IPS DF 6.9 (cell line): ENCODE measurements around the gene FLOT2.
"Not testable (repeated sequence)": the region's sequence is repeated elsewhere in the genome, so short reads cannot be mapped to it uniquely, and the experiment has no call there.

Experiments used
- DNase-seq: peaks from one replicate; pipeline ENCODE4 v3.0.0-alpha.2; 2013; ENCODE audit warnings: low read depth, low spot score
- H3K27ac ChIP-seq: one replicate; pipeline ENCODE4 v1.5.1; 2013; ENCODE audit warnings: low read length, control low read depth
- H3K27me3 ChIP-seq: 2 replicates; pipeline ENCODE4 v1.6.1; 2013; ENCODE audit warnings: mild to moderate bottlenecking, low read length; ENCODE audit not compliant: control insufficient read depth, insufficient read depth
- H3K36me3 ChIP-seq: 2 replicates; pipeline ENCODE4 v1.6.1; 2013; ENCODE audit warnings: low read length; ENCODE audit not compliant: control insufficient read depth, insufficient read depth
- H3K4me1 ChIP-seq: 2 replicates; pipeline ENCODE4 v1.6.1; 2013; ENCODE audit warnings: low read length; ENCODE audit not compliant: control insufficient read depth, insufficient read depth
- H3K4me3 ChIP-seq: 2 replicates; pipeline ENCODE4 v1.5.1; 2013; ENCODE audit warnings: mild to moderate bottlenecking, low read length
- H3K9me3 ChIP-seq: 2 replicates; pipeline ENCODE4 v1.6.1; 2013; ENCODE audit warnings: low read length, inconsistent platforms; ENCODE audit not compliant: control insufficient read depth, insufficient read depth
- WGBS: extraction: QIAGEN DNeasy Blood & Tissue Kit; methylation state at CpG from one replicate; pipeline ENCODE4 v1.1.7; 2013; ENCODE audit warnings: mixed read lengths, missing lambda C conversion rate; ENCODE audit not compliant: insufficient read length, insufficient coverage; 5-methylcytosine and 5-hydroxymethylcytosine counted together

Gene FLOT2

GRCh38 chr17:28883967-28884702 lies 13.4 kb downstream of the FLOT2 start:
- H3K27ac ChIP-seq, result no peak overlapping the region
- no peaks in the 10 kb centered on the region for H3K9me3 ChIP-seq
- no peaks in the 10 kb centered on the region for H3K27me3 ChIP-seq
- no CpG with 5 or more reads among the region's 27 CpGs for WGBS
- peaks cover 23% of the 10 kb centered on the region for H3K36me3 ChIP-seq
- H3K4me1 ChIP-seq, result no peaks in the 10 kb centered on the region; the same call in 1 of the 2 replicates
- H3K4me3 ChIP-seq, result no peak overlapping the region
- no peak for DNase-seq

- H3K4me3 ChIP-seq, result no peak overlapping the region
- H3K27me3 ChIP-seq, result no peaks in the 10 kb centered on the region
- H3K36me3 ChIP-seq, result peaks cover 23% of the 10 kb centered on the region
- no peaks in the 10 kb centered on the region for H3K9me3 ChIP-seq
- DNase-seq, result no peak
- H3K27ac ChIP-seq, result no peak overlapping the region
- H3K4me1 ChIP-seq, result no peaks in the 10 kb centered on the region; the same call in 1 of the 2 replicates
- WGBS, result no CpG with 5 or more reads among the region's 18 CpGs
These were observed 15.2 kb downstream of the FLOT2 start for GRCh38 chr17:28882154-28882895.

DNA sequence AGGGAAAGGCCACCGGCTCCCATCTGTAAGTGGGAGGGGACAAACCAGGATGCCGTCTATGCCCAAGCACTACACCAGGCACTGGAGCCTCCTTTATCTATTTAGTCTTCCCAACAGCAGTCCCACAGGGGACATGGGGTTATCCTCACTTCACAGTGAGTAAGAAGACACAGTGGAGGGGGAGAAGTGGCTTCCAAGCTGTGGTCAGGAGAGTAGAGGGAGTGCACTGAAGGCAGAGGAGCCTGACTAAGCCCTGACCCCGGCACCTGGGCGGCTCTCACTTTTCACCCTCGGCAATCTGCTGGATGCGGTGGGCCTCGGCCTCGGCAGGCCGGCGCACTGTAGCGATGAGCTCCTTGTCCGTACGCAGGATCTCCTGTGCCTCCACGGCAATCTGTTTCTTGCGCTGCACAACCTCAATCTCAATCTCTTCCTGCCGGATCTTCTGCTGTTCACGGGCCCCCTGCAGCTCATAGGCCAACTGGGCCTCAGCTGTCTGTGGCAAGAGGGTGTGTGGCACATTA lies 15.9 kb downstream of the FLOT2 start:
- Histone ChIP-seq H3K36me3 (peaks cover 23% of the 10 kb centered on the region), H3K4me3 (no peak overlapping the region)
- WGBS, result no CpG with 5 or more reads among the region's 17 CpGs

GRCh38 chr17:28880572-28880945 lies 17.0 kb downstream of the FLOT2 start:
- no peak for DNase-seq
- H3K9me3 ChIP-seq, result no peaks in the 10 kb centered on the region
- no CpG with 5 or more reads among the region's 10 CpGs for WGBS
- peaks cover 23% of the 10 kb centered on the region for H3K36me3 ChIP-seq
- H3K4me3 ChIP-seq, result no peak overlapping the region
- H3K27me3 ChIP-seq, result no peaks in the 10 kb centered on the region
- H3K27ac ChIP-seq, result no peak overlapping the region
- no peaks in the 10 kb centered on the region; the same call in 1 of the 2 replicates for H3K4me1 ChIP-seq

More for the DNA sequence above, 15.9 kb downstream of the FLOT2 start:
- Histone ChIP-seq H3K9me3 (no peaks in the 10 kb centered on the region), H3K27me3 (no peaks in the 10 kb centered on the region), H3K27ac (no peak overlapping the region), H3K4me1 (no peaks in the 10 kb centered on the region; the same call in 1 of the 2 replicates)
- no peak for DNase-seq

- Histone ChIP-seq H3K4me3 (no peak overlapping the region), H3K36me3 (peaks cover 23% of the 10 kb centered on the region), H3K27ac (no peak overlapping the region), H3K27me3 (no peaks in the 10 kb centered on the region), H3K4me1 (no peaks in the 10 kb centered on the region; the same call in 1 of the 2 replicates), H3K9me3 (no peaks in the 10 kb centered on the region)
- no peak for DNase-seq
- no CpG with 5 or more reads among the region's 9 CpGs for WGBS
These were observed 17.5 kb downstream of the FLOT2 start for GRCh38 chr17:28879886-28880571.

- no peak for DNase-seq
- Histone ChIP-seq H3K27ac (no peak overlapping the region), H3K4me1 (no peaks in the 10 kb centered on the region; the same call in 1 of the 2 replicates), H3K9me3 (no peaks in the 10 kb centered on the region), H3K4me3 (no peak overlapping the region), H3K36me3 (peaks cover 23% of the 10 kb centered on the region), H3K27me3 (no peaks in the 10 kb centered on the region)
- no CpG with 5 or more reads among the region's 4 CpGs for WGBS
These were observed 18.6 kb downstream of the FLOT2 start for GRCh38 chr17:28878981-28879380.

GRCh38 chr17:28878158-28878910 lies 19.2 kb downstream of the FLOT2 start:
- no peaks in the 10 kb centered on the region for H3K27me3 ChIP-seq
- WGBS, result 100% methylated on average over 1 of the region's 2 CpGs
- no peak overlapping the region for H3K27ac ChIP-seq
- no peak overlapping the region for H3K4me3 ChIP-seq
- H3K36me3 ChIP-seq, result peaks cover 23% of the 10 kb centered on the region
- H3K4me1 ChIP-seq, result no peaks in the 10 kb centered on the region; the same call in 1 of the 2 replicates
- H3K9me3 ChIP-seq, result no peaks in the 10 kb centered on the region
- DNase-seq, result no peak

GRCh38 chr17:28877150-28877711 lies 20.3 kb downstream of the FLOT2 start:
- no CpG with 5 or more reads among the region's 6 CpGs for WGBS
- H3K4me1 ChIP-seq, H3K9me3 ChIP-seq, DNase-seq, H3K27ac ChIP-seq, H3K27me3 ChIP-seq, H3K4me3 ChIP-seq: not testable (repeated sequence)
- peaks cover 19% of the 10 kb centered on the region for H3K36me3 ChIP-seq

- H3K27ac ChIP-seq, result no peak overlapping the region
- no peaks in the 10 kb centered on the region; the same call in 1 of the 2 replicates for H3K4me1 ChIP-seq
- H3K36me3 ChIP-seq, result peaks cover 8% of the 10 kb centered on the region
- no CpG with 5 or more reads among the region's 1 CpG for WGBS
- no peaks in the 10 kb centered on the region for H3K27me3 ChIP-seq
- H3K4me3 ChIP-seq, result no peak overlapping the region
- H3K9me3 ChIP-seq, result no peaks in the 10 kb centered on the region
- no peak for DNase-seq
These were observed 21.5 kb downstream of the FLOT2 start for GRCh38 chr17:28875848-28876550.
